Neuron (in vitro differentiated cells): ENCODE results near the gene NECAB2.

Source experiments
- H2AFZ ChIP-seq: one replicate; pipeline ENCODE4 v1.6.1; 2013; ENCODE audit warnings: low read depth, mild to moderate bottlenecking, inconsistent platforms, low read length, moderate library complexity
- H3K27me3 ChIP-seq: one replicate; pipeline ENCODE4 v1.6.1; 2013; ENCODE audit warnings: low read length; ENCODE audit not compliant: insufficient read depth
- H3K36me3 ChIP-seq: one replicate; pipeline ENCODE4 v1.6.1; 2013; ENCODE audit warnings: low read length; ENCODE audit not compliant: insufficient read depth
- H3K4me1 ChIP-seq: one replicate; pipeline ENCODE4 v1.6.1; 2013; ENCODE audit warnings: low read length; ENCODE audit not compliant: insufficient read depth
- H3K4me3 ChIP-seq: 2 replicates; pipeline ENCODE4 v1.5.1; 2013; ENCODE audit warnings: mild to moderate bottlenecking, low read length, moderate library complexity
- H3K9me3 ChIP-seq: one replicate; pipeline ENCODE4 v1.6.1; 2013; ENCODE audit warnings: low read length

The NECAB2 gene

DNA sequence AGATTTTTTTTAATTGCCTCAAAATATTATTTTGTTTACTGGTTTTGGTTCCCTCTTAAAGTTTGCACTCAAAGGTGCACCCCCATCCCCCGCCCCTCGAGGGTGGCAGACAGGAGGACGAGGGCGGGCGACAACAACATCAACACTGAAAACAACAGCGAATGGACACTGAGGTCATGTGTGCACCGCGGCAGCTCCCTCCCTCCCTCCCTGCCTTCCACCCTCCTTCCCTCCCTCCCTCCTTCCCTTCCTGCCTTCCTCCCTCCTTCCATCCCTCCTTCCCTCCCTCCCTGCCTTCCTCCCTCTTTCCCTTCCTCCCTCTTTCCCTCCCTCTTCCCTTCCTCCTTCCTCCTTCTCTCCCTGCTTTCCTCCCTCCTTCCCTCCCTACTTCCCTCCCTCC, 16.5 kb upstream of the NECAB2 start:
- H3K4me1 ChIP-seq = peaks cover 22% of the 10 kb centered on the region
- no peaks in the 10 kb centered on the region for H3K36me3 ChIP-seq
- H3K9me3 ChIP-seq = no peaks in the 10 kb centered on the region
- H3K4me3 ChIP-seq = no peak overlapping the region
- H3K27me3 ChIP-seq = no peaks in the 10 kb centered on the region
- no peak overlapping the region for H2AFZ ChIP-seq

GRCh38 chr16:83952587-83952939, 15.5 kb upstream of the NECAB2 start:
- Histone ChIP-seq H3K36me3 (no peaks in the 10 kb centered on the region), H2AFZ (no peak overlapping the region), H3K4me3 (no peak overlapping the region), H3K4me1 (peaks cover 22% of the 10 kb centered on the region), H3K9me3 (no peaks in the 10 kb centered on the region), H3K27me3 (no peaks in the 10 kb centered on the region)

DNA sequence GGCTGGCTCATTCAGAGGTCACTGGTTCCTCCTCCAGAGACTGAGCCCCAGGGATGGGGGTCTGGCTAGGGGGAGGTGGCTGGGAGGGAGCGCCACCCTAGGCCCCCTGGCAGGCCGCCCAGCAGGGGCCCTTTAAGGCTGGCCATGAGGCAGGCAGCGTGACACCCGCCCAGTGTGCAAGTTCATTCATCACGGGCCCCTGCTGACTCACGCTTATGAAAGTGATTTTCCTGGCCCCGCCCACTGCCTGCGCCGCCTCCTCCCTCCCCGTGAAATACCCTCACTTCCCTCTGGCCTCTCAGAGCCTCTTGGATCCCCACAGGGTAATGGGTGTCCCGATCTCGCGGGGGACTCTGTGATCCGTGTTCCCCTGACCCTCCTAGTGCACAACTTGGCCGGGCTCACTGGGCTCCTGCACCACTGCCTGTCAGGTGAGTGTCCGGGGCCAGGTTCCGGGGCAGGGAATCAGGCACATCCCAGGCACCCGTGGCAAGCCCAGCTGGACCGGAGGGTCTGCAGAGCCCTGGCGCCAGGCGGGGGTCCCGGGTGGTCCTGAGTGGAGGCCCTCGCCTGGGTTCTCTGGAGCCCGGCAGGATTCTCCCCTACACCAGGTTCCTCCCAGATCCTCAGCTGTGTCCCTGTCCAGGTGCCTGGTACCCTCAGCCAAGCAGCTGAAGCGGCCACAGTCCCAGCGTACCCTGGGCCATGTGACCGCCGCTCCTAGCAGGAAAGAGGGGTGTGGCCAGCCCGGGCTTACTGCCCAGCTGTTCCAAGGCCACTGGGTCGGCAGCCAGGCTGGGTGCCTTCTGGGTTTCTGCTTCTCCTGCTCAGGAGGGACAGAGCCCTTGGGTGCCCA, 14.9 kb upstream of the NECAB2 start, which contains the start of gene OSGIN1:
OSGIN1 (plus strand) TSS at position 301 of the 856 bp plus-strand sequence. CDS start 4,432 bp downstream, outside the sequence.
- Histone ChIP-seq H3K27me3 (no peaks in the 10 kb centered on the region), H3K36me3 (no peaks in the 10 kb centered on the region), H3K4me1 (peaks cover 22% of the 10 kb centered on the region), H2AFZ (no peak within 1 kb of the TSS), H3K9me3 (no peaks in the 10 kb centered on the region), H3K4me3 (no peak within 1 kb of the TSS)

DNA sequence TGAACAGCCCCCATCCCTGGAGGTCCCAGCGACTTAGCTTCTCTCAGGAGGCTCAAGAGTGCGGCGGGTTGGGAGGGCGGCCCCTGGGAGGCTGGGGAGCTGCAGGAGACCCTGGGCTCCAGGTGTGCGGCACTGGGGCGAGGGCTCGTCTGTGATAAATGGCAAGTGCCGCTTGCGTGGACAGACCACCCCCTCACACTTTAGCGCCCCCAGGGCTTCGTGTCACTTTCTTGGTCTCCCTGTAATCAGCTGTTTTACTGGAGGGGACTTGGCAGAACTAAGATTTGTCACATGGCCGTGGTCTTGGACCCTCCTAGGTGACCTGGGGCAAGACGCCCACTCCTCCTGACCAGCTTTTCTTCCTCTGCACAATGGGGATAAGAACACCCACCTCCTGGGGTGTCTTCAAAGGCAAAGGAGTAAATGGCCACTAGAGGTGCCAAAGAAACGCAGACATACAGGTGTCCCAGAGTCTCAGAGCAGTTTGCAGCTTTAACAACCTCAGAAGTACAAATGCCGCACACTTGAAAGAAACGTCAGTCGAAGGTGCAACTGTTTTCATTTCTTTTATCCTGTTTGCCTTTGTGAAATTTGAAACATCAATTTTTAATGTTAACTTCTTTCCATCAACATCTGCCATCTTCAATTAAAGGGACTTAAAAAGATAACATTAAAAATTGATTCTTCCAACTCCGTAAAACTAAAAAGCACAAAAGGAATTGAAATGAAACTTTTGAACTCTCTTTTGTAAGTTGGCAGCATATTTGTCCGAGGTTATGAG, 14.1 kb upstream of the NECAB2 start:
- Histone ChIP-seq H2AFZ (no peak overlapping the region), H3K4me3 (no peak overlapping the region), H3K4me1 (peaks cover 22% of the 10 kb centered on the region), H3K36me3 (no peaks in the 10 kb centered on the region), H3K27me3 (no peaks in the 10 kb centered on the region), H3K9me3 (no peaks in the 10 kb centered on the region)

- Histone ChIP-seq H3K4me3 (no peak overlapping the region), H3K27me3 (no peaks in the 10 kb centered on the region), H3K4me1 (peaks cover 22% of the 10 kb centered on the region), H3K9me3 (no peaks in the 10 kb centered on the region), H2AFZ (no peak overlapping the region), H3K36me3 (no peaks in the 10 kb centered on the region)
Measured at GRCh38 chr16:83954577-83955016, 13.4 kb upstream of the NECAB2 start.

- H3K27me3 ChIP-seq = no peaks in the 10 kb centered on the region
- no peak overlapping the region for H3K4me3 ChIP-seq
- H3K4me1 ChIP-seq = peaks cover 22% of the 10 kb centered on the region
- no peak overlapping the region for H2AFZ ChIP-seq
- H3K9me3 ChIP-seq = no peaks in the 10 kb centered on the region
- no peaks in the 10 kb centered on the region for H3K36me3 ChIP-seq
Measured at GRCh38 chr16:83955218-83956130, 12.6 kb upstream of the NECAB2 start.

GRCh38 chr16:83956336-83957289, 11.4 kb upstream of the NECAB2 start:
- Histone ChIP-seq H3K27me3 (no peaks in the 10 kb centered on the region), H2AFZ (no peak overlapping the region), H3K9me3 (no peaks in the 10 kb centered on the region), H3K4me1 (peaks cover 22% of the 10 kb centered on the region), H3K4me3 (no peak overlapping the region), H3K36me3 (no peaks in the 10 kb centered on the region)

DNA sequence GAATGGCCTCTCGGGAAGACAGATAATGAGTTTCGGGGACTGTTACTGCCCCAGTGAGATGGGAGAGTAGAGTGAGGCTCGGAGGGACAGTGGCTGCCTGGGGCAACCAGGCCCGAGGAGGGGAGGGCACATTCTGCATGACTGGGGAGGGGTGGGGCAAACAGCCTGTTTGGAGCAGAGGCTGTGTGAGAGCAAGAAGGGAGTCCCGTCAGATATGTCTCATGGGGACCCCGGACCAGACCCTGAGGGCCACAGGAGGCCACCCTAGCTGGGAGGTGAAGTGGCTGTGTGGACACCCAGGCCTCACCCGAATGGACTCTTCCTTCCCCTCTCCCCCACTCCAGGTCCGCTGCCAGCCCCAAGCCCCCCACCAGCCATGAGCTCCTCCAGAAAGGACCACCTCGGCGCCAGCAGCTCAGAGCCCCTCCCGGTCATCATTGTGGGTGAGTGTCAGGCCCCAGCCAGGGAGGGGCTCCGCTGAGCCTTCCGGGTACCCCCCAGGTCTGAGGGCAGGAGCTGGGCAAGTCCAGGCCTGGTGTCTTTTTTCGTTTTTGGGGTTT, 10.7 kb upstream of the NECAB2 start:
- Histone ChIP-seq H3K4me3 (no peak overlapping the region), H3K9me3 (no peaks in the 10 kb centered on the region), H2AFZ (no peak overlapping the region), H3K4me1 (peaks cover 22% of the 10 kb centered on the region), H3K36me3 (no peaks in the 10 kb centered on the region), H3K27me3 (no peaks in the 10 kb centered on the region)

DNA sequence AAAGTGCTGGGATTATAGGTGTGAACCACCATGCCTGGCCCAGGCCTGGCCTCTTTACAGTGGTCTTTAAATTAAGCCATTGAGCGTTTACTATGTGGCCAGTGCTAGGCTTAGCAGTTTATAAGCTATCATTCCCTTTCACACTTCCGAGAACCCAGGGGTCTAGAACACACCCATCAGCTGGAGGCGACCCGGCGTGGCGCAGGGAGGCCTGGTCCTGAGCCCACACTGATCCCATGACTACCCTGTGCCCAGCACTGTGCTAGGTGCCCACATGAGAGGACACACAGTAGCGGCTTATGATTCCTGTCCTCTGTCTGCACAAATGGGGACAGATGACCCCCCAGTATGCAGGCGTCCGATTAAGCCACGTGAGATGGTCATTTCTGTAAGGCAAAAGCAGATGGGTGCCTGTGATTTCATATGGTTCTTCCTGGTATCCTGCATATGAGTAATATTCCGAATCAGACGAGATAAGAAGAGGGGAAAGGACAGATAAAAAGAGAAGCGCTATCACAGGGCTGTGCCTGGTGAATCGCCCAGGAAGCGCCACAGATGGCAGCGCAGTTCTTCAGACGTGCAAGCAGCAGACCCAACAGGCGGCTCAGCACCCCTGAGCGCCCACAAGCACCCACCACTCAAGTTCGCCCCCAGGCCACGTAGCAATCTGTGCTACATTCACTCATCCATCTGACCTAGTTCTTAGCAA, 9.8 kb upstream of the NECAB2 start:
- Histone ChIP-seq H3K36me3 (no peaks in the 10 kb centered on the region), H3K4me3 (no peak overlapping the region), H3K4me1 (peaks cover 16% of the 10 kb centered on the region), H2AFZ (no peak overlapping the region), H3K27me3 (no peaks in the 10 kb centered on the region), H3K9me3 (no peaks in the 10 kb centered on the region)

GRCh38 chr16:83958846-83959565, 9.0 kb upstream of the NECAB2 start:
- no peak overlapping the region for H3K4me3 ChIP-seq
- H2AFZ ChIP-seq = no peak overlapping the region
- H3K4me1 ChIP-seq = peaks cover 9% of the 10 kb centered on the region
- no peaks in the 10 kb centered on the region for H3K36me3 ChIP-seq
- no peaks in the 10 kb centered on the region for H3K27me3 ChIP-seq
- H3K9me3 ChIP-seq = no peaks in the 10 kb centered on the region
